IMR-90 (cell line): Measurements from ENCODE around the gene TBRG4. TPM values are rescaled to one million over a fixed set of nuclear protein-coding genes. Genes with fewer than 3 reads are reported as not detected.

ENCODE experiments used
- ATAC-seq: fragments of 200-7000 bp; cut with Tn5 transposase; 2 replicates; pipeline ENCODE4 v1.9.1; 2020; ENCODE audit warnings: low read depth, mild to moderate bottlenecking, moderate library complexity
- BruUV-seq: library from RNA; stranded (reverse); fragments of 400-500 nt; replicated peaks from 2 replicates; lab custom pipeline; 2021; lab: Mats Ljungman, UMichigan
- CTCF ChIA-PET: fragments of 300-600 bp; formaldehyde crosslinking; extraction: SDS; loops from one replicate; lab custom pipeline; 2021; ENCODE audit warnings: antibody characterized with exemption; lab: Yijun Ruan, JAX
- POLR2A ChIA-PET: fragments of 300-600 bp; sonication (Branson Sonifier 250); formaldehyde crosslinking; loops from one replicate; lab custom pipeline; 2022; ENCODE audit warnings: antibody characterized with exemption; ENCODE audit not compliant: unreplicated experiment; lab: Charles Lee
- DNase-seq: peaks from one replicate; pipeline ENCODE4 v3.0.0; 2013
- H2AFZ ChIP-seq: replicated peaks from 2 replicates; pipeline ENCODE3; 2013; ENCODE audit warnings: low read length, mild to moderate bottlenecking; ENCODE audit not compliant: poor library complexity
- H2AK5ac ChIP-seq: 2 replicates; pipeline ENCODE4 v1.6.1; 2013; ENCODE audit warnings: low read depth, low read length, inconsistent platforms
- H2AK9ac ChIP-seq: replicated peaks from 2 replicates; pipeline ENCODE3; 2013; ENCODE audit warnings: mild to moderate bottlenecking, low read depth, low read length, moderate library complexity; ENCODE audit not compliant: poor library complexity
- H2BK120ac ChIP-seq: 2 replicates; pipeline ENCODE4 v1.6.1; 2013; ENCODE audit warnings: low read depth, low read length, inconsistent platforms
- H2BK15ac ChIP-seq: 3 replicates; pipeline ENCODE4 v1.6.1; 2013; ENCODE audit warnings: low read depth, low read length, inconsistent platforms
- H2BK20ac ChIP-seq: 2 replicates; pipeline ENCODE4 v1.6.1; 2013; ENCODE audit warnings: low read depth, mild to moderate bottlenecking, inconsistent platforms, low read length, moderate library complexity
- H2BK5ac ChIP-seq: 2 replicates; pipeline ENCODE4 v1.6.1; 2013; ENCODE audit warnings: mild to moderate bottlenecking, low read depth, low read length, inconsistent platforms; ENCODE audit not compliant: poor library complexity, severe bottlenecking
- H3K14ac ChIP-seq: replicated peaks from 2 replicates; pipeline ENCODE4 v1.6.1; 2013; ENCODE audit warnings: low read depth, low read length, inconsistent platforms
- H3K18ac ChIP-seq: 2 replicates; pipeline ENCODE4 v1.6.1; 2013; ENCODE audit warnings: low read depth, low read length, control low read depth
- H3K23ac ChIP-seq: 2 replicates; pipeline ENCODE4 v1.6.1; 2013; ENCODE audit warnings: low read depth, low read length, inconsistent platforms
- H3K27ac ChIP-seq: 2 replicates; pipeline ENCODE4 v1.5.1; 2013; ENCODE audit warnings: mild to moderate bottlenecking, control low read depth, low read length; ENCODE audit not compliant: insufficient read depth
- H3K27me3 ChIP-seq: 2 replicates; pipeline ENCODE4 v1.6.1; 2013; ENCODE audit warnings: low read length; ENCODE audit not compliant: control insufficient read depth, insufficient read depth
- H3K36me3 ChIP-seq: 2 replicates; pipeline ENCODE4 v1.6.1; 2013; ENCODE audit warnings: low read length, mixed read lengths; ENCODE audit not compliant: control insufficient read depth, insufficient read depth
- H3K4ac ChIP-seq: 2 replicates; pipeline ENCODE4 v1.6.1; 2013; ENCODE audit warnings: low read depth, low read length, inconsistent platforms
- H3K4me1 ChIP-seq: 2 replicates; pipeline ENCODE4 v1.6.1; 2013; ENCODE audit warnings: low read length, mixed read lengths; ENCODE audit not compliant: control insufficient read depth, insufficient read depth
- H3K4me2 ChIP-seq: 2 replicates; pipeline ENCODE4 v1.6.1; 2013; ENCODE audit warnings: low read depth, mild to moderate bottlenecking, control low read depth, low read length, moderate library complexity
- H3K4me3 ChIP-seq: 2 replicates; pipeline ENCODE4 v1.5.1; 2013; ENCODE audit warnings: low read depth, mild to moderate bottlenecking, control low read depth, low read length, moderate library complexity; ENCODE audit not compliant: insufficient read depth
- H3K56ac ChIP-seq: 2 replicates; pipeline ENCODE4 v1.6.1; 2013; ENCODE audit warnings: low read length, inconsistent platforms; ENCODE audit not compliant: insufficient read depth; ENCODE audit errors: extremely low read depth
- H3K79me1 ChIP-seq, 2 experiments: 2 replicates each; pipeline ENCODE4 v1.6.1; 2013; ENCODE audit warnings: low read length in 2 of 2, inconsistent platforms in 1 of 2, low read depth in 1 of 2
- H3K9ac ChIP-seq: 2 replicates; pipeline ENCODE4 v1.6.1; 2013; ENCODE audit warnings: low read depth, low read length, control low read depth
- H3K9me1 ChIP-seq: 2 replicates; pipeline ENCODE4 v1.6.1; 2013; ENCODE audit warnings: low read length, inconsistent platforms; ENCODE audit not compliant: insufficient read depth
- H3K9me3 ChIP-seq: 2 replicates; pipeline ENCODE4 v1.6.1; 2013; ENCODE audit warnings: low read length; ENCODE audit not compliant: control insufficient read depth, insufficient read depth
- H4K20me1 ChIP-seq: 2 replicates; pipeline ENCODE4 v1.6.1; 2013; ENCODE audit warnings: low read length, inconsistent platforms; ENCODE audit not compliant: insufficient read depth
- H4K5ac ChIP-seq: 2 replicates; pipeline ENCODE4 v1.6.1; 2013; ENCODE audit warnings: mild to moderate bottlenecking, low read depth, low read length, control low read depth
- H4K8ac ChIP-seq, 2 experiments: 2 replicates each; pipeline ENCODE4 v1.6.1; 2013; ENCODE audit warnings: low read depth in 2 of 2, low read length in 2 of 2, control low read depth in 1 of 2, inconsistent platforms in 1 of 2
- H4K91ac ChIP-seq: 2 replicates; pipeline ENCODE4 v1.6.1; 2013; ENCODE audit warnings: low read depth, low read length, inconsistent platforms; ENCODE audit not compliant: insufficient read depth
- BHLHE40 ChIP-seq: fragments of 150-350 bp; IDR thresholded peaks from 2 replicates; pipeline ENCODE4 v1.6.1; 2016; ENCODE audit warnings: mild to moderate bottlenecking, low read depth, low read length
- CEBPB ChIP-seq: IDR thresholded peaks from 2 replicates; pipeline ENCODE4 v1.6.1; 2012; ENCODE audit warnings: low read depth, low read length, improper control_type of control experiment
- CHD1 ChIP-seq: IDR thresholded peaks from 2 replicates; pipeline ENCODE4 v1.6.1; 2012; ENCODE audit warnings: low read depth, low read length, improper control_type of control experiment
- FOS ChIP-seq: fragments of 150-350 bp; IDR thresholded peaks from 2 replicates; pipeline ENCODE4 v1.6.1; 2016; ENCODE audit warnings: low read depth, low read length
- MAZ ChIP-seq: IDR thresholded peaks from 2 replicates; pipeline ENCODE4 v1.6.1; 2012; ENCODE audit warnings: low read depth, mild to moderate bottlenecking, low read length, improper control_type of control experiment, moderate library complexity, borderline replicate concordance
- MXI1 ChIP-seq: IDR thresholded peaks from 2 replicates; pipeline ENCODE4 v1.6.1; 2012; ENCODE audit warnings: low read depth, mild to moderate bottlenecking, low read length, moderate library complexity, borderline replicate concordance
- NFE2L2 ChIP-seq: fragments of 150-350 bp; IDR thresholded peaks from 2 replicates; pipeline ENCODE4 v1.6.1; 2016; ENCODE audit warnings: low read depth, mild to moderate bottlenecking, low read length
- POLR2A ChIP-seq: IDR thresholded peaks from 2 replicates; pipeline ENCODE4 v1.6.1; 2012; ENCODE audit warnings: mild to moderate bottlenecking, low read depth, low read length
- RAD21 ChIP-seq: IDR thresholded peaks from 2 replicates; pipeline ENCODE4 v1.6.1; 2012; ENCODE audit warnings: low read length, improper control_type of control experiment
- RCOR1 ChIP-seq: IDR thresholded peaks from 2 replicates; pipeline ENCODE4 v1.6.1; 2012; ENCODE audit warnings: mild to moderate bottlenecking, low read length, improper control_type of control experiment; ENCODE audit not compliant: insufficient replicate concordance
- RFX5 ChIP-seq: IDR thresholded peaks from 2 replicates; pipeline ENCODE4 v1.8.0; 2012; ENCODE audit warnings: low read depth, mild to moderate bottlenecking, low read length, moderate library complexity
- SMC3 ChIP-seq: fragments of 150-350 bp; IDR thresholded peaks from 2 replicates; pipeline ENCODE4 v1.6.1; 2016; ENCODE audit warnings: low read depth, mild to moderate bottlenecking, antibody characterized with exemption, low read length, moderate library complexity
- WGBS, 2 experiments: methylation state at CpG; one replicate each; pipeline versions ENCODE4 v1.1.5 to v1.1.7; 2013; ENCODE audit warnings: missing lambda C conversion rate in 2 of 2; ENCODE audit not compliant: insufficient read length in 1 of 2; ENCODE audit errors: extremely low coverage in 2 of 2; 5-methylcytosine and 5-hydroxymethylcytosine counted together
- dilution Hi-C: fragments of 300-500 bp; cut with HindIII; formaldehyde crosslinking; loops from one replicate; pipeline ENCODE4 v1.14.3; 2018; ENCODE audit warnings: low sequenced_read_pairs; ENCODE audit not compliant: unreplicated experiment
- in situ Hi-C: fragments of 300-500 bp; cut with MboI; formaldehyde crosslinking; loops from 3 replicates; pipeline ENCODE4 v1.14.3; 2019; ENCODE audit warnings: low sequenced_read_pairs, inconsistent platforms, mixed read lengths
- intact Hi-C: fragments of 100-400 bp; cut with micrococcal nuclease; formaldehyde crosslinking; loops from 2 replicates; pipeline ENCODE4 v1.10.0; 2022
- polyA plus RNA-seq, 3 experiments: library from polyadenylated mRNA; depleted of rRNA; stranded (reverse); fragments of >200 nt; gene quantifications; 2 replicates each; pipeline ENCODE4 v1.2.3, GENCODE V29; 2012; ENCODE audit warnings: low replicate concordance in 1 of 3
- total RNA-seq: library from RNA; depleted of rRNA; stranded (reverse); fragments of >200 nt; gene quantifications from 2 replicates; pipeline ENCODE4 v1.2.3, GENCODE V29; 2012
- TF ChIP-seq, protein P1 (sequence below): conservative IDR thresholded peaks from 2 replicates; pipeline ENCODE4 v1.5.1; 2012; ENCODE audit warnings: mild to moderate bottlenecking, low read depth, low read length, improper control_type of control experiment
- TF ChIP-seq, protein P2 (sequence below): fragments of 150-350 bp; IDR thresholded peaks from 2 replicates; pipeline ENCODE4 v1.6.1; 2016; ENCODE audit warnings: low read depth, mild to moderate bottlenecking, low read length, moderate library complexity, borderline replicate concordance
- TF ChIP-seq, protein P3 (sequence below): fragments of 150-350 bp; IDR thresholded peaks from 2 replicates; pipeline ENCODE4 v1.6.1; 2017; ENCODE audit warnings: mild to moderate bottlenecking, antibody characterized with exemption, low read length, low read depth

Gene TBRG4
- total and polyA plus RNA-seq, 2 of the 4 experiments (the other 2 are of a cell fraction), result 71.6 to 77.6 TPM

DNA sequence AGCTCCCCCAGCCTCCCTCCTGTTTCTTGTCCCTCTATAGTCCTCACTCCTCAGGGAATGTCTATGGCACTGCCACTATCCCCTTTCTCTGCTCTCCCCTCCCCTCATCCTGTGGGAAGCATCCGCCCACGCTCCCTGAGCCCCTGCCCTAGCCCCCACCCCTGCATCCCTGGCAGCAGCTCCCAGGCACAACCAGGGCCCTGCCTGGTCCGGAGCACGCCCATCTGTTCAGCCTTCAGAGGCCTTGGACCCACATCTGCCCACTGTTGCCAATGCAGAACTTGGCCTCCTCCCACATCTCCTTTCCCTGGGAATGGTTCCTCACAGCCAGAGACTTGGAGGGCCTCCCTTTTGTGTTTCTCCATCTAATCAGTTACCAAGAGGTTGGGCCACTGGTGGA lies 20.4 kb upstream of the TBRG4 start:
- H3K9me1 ChIP-seq, result no peaks in the 10 kb centered on the region; the same call in 1 of the 2 replicates
- intact Hi-C loops, result no loop called here

More for the DNA sequence above, 20.4 kb upstream of the TBRG4 start:
- H2AK5ac ChIP-seq, result no peak overlapping the region
- no peak overlapping the region for H2BK120ac ChIP-seq
- no peak overlapping the region for H2BK20ac ChIP-seq
- POLR2A ChIA-PET, result no interaction called here
- no peaks in the 10 kb centered on the region for H3K4me1 ChIP-seq
- H2BK15ac ChIP-seq, result no peak overlapping the region
- BruUV-seq, result no TSS peak
- H3K23ac ChIP-seq, result no peak overlapping the region
- TF ChIP-seq CEBPB (no peak), CHD1 (no peak), MXI1 (no peak), BHLHE40 (no peak), RFX5 (no peak), RCOR1 (no peak), POLR2A (no peak), SMC3 (no peak), RAD21 (no peak), NFE2L2 (no peak), FOS (no peak), MAZ (no peak)
- TF ChIP-seq, protein P1, sequence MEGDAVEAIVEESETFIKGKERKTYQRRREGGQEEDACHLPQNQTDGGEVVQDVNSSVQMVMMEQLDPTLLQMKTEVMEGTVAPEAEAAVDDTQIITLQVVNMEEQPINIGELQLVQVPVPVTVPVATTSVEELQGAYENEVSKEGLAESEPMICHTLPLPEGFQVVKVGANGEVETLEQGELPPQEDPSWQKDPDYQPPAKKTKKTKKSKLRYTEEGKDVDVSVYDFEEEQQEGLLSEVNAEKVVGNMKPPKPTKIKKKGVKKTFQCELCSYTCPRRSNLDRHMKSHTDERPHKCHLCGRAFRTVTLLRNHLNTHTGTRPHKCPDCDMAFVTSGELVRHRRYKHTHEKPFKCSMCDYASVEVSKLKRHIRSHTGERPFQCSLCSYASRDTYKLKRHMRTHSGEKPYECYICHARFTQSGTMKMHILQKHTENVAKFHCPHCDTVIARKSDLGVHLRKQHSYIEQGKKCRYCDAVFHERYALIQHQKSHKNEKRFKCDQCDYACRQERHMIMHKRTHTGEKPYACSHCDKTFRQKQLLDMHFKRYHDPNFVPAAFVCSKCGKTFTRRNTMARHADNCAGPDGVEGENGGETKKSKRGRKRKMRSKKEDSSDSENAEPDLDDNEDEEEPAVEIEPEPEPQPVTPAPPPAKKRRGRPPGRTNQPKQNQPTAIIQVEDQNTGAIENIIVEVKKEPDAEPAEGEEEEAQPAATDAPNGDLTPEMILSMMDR, result no peak
- TF ChIP-seq, protein P2, sequence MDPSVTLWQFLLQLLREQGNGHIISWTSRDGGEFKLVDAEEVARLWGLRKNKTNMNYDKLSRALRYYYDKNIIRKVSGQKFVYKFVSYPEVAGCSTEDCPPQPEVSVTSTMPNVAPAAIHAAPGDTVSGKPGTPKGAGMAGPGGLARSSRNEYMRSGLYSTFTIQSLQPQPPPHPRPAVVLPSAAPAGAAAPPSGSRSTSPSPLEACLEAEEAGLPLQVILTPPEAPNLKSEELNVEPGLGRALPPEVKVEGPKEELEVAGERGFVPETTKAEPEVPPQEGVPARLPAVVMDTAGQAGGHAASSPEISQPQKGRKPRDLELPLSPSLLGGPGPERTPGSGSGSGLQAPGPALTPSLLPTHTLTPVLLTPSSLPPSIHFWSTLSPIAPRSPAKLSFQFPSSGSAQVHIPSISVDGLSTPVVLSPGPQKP, result no peak
- TF ChIP-seq, protein P3, sequence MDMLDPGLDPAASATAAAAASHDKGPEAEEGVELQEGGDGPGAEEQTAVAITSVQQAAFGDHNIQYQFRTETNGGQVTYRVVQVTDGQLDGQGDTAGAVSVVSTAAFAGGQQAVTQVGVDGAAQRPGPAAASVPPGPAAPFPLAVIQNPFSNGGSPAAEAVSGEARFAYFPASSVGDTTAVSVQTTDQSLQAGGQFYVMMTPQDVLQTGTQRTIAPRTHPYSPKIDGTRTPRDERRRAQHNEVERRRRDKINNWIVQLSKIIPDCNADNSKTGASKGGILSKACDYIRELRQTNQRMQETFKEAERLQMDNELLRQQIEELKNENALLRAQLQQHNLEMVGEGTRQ, result no peak
- no peak overlapping the region for H3K18ac ChIP-seq
- H4K20me1 ChIP-seq, result no peaks in the 10 kb centered on the region
- H3K9ac ChIP-seq, result no peak overlapping the region
- H4K91ac ChIP-seq, result no peak overlapping the region
- no peak overlapping the region for H2BK5ac ChIP-seq
- WGBS, 2 experiments, result 39% methylated on average over 3 of the region's 4 CpGs; no CpG with 5 or more reads in 1 of the 2 experiments
- no peak for ATAC-seq
- no peak overlapping the region for H3K27ac ChIP-seq
- no peaks in the 10 kb centered on the region for H3K36me3 ChIP-seq
- no peak overlapping the region for H4K8ac ChIP-seq
- no peak overlapping the region for H3K14ac ChIP-seq
- H3K4me2 ChIP-seq, result no peak overlapping the region
- no peaks in the 10 kb centered on the region for H3K9me3 ChIP-seq
- no peak overlapping the region for H4K5ac ChIP-seq
- no peak overlapping the region for H2AK9ac ChIP-seq
- H2AFZ ChIP-seq, result no peak overlapping the region
- in situ Hi-C loops (loop anchor here (10.0 kb wide), 3 partner anchors 167 to 537 kb away; no protein-coding TSS in a partner anchor), dilution Hi-C loops (no loop called here)
- CTCF ChIA-PET, result no interaction called here
- no peak overlapping the region for H3K4me3 ChIP-seq
- H3K27me3 ChIP-seq, result peaks cover 23% of the 10 kb centered on the region
- no peak for DNase-seq
- no peak overlapping the region for H3K4ac ChIP-seq
- no peaks in the 10 kb centered on the region for H3K79me1 ChIP-seq
- no peak overlapping the region for H3K56ac ChIP-seq
